GM21447 (cell line): ENCODE measurements around the gene SCGB1C1.
"Not testable (repeated sequence)": the region's sequence is repeated elsewhere in the genome, so short reads cannot be mapped to it uniquely, and the experiment has no call there.

Experiments
- ATAC-seq: cut with Tn5 transposase; IDR thresholded peaks from one replicate; pipeline ENCODE4 v1.9.1; 2021; ENCODE audit not compliant: unreplicated experiment

The SCGB1C1 gene

GRCh38 chr11:216081-216974 is 23.4 kb downstream of the SCGB1C1 start:
- no peak for ATAC-seq

GRCh38 chr11:217704-218103 is 24.8 kb downstream of the SCGB1C1 start:
- ATAC-seq, result no peak

DNA sequence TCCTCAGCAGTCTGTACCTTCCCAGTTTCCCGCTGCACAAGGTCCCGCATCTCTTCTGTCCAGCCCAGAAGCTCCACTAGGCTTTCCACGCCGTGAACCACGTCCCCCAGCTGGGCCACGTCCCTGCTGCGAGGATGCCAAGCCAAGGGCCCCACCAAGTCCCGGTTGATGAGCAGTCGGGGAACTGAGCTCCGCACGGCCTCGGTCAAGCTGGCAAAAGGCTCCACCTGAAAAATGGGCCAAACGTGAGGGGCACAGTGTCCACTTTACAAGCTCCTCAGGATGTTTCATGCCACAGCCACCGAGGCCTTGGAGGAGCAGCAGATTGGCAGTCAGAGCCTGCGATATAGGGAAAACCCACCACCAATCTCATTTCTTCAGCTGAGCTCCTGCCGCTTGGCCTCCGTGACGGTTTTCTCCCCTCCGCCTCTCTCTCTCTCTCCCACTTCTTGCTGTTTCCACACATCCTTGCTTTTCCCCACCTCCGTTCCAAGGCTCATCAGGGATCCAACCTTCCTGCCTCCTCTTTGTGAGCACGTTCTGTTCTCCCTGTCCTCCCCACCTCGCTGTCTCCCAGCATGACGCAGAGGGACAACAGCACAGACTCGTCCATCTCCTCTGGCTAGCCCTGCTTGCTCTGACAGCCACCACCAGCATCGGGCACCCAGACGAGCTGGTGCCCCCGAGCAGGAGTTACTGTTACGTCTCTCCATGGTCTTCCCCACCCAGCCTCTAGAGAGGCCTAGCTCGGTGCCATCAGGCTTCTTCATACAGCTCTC is 26.1 kb downstream of the SCGB1C1 start:
- no peak for ATAC-seq

GRCh38 chr11:220641-221215 is 27.9 kb downstream of the SCGB1C1 start:
- ATAC-seq, result not testable (repeated sequence)

- no peak for ATAC-seq
Measured at GRCh38 chr11:221539-221938, 28.7 kb downstream of the SCGB1C1 start.

DNA sequence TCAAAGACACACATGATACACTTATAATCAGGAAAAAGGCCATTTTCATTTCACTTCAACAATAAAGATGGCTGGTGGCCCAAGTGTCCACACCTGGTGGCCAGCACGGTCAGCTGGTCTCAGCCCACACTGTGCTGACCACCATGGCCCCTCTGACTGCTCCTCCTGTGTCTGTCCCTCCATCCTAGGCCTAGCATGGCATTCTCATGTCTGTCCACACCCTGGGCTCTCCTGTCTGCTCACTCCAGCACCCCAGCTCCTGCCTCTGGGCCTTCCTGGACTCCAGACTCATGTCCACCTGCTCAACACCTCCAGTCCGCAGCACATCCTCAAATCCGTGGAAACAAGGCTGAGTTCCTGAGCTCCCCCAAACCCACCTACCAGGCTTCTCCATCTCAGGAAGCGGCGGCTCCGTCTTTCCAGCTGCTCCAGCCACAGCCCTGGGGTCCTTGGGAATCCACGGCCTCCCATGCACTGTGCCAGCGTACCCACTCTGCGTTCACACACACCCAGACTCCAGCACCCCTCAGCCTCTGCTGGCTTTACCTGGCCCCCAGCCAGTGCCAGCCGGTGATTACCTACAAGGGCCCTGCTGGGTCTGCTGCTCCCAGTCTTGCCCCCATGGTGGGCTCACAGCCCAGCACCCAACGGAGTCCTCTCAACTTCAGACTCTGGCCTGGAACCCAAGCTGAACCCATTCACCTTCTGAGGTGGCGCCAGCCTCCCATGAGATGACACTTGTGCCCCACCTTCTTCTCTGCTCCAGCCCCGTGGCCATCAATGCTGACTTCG is 29.3 kb downstream of the SCGB1C1 start:
- ATAC-seq, result no peak

DNA sequence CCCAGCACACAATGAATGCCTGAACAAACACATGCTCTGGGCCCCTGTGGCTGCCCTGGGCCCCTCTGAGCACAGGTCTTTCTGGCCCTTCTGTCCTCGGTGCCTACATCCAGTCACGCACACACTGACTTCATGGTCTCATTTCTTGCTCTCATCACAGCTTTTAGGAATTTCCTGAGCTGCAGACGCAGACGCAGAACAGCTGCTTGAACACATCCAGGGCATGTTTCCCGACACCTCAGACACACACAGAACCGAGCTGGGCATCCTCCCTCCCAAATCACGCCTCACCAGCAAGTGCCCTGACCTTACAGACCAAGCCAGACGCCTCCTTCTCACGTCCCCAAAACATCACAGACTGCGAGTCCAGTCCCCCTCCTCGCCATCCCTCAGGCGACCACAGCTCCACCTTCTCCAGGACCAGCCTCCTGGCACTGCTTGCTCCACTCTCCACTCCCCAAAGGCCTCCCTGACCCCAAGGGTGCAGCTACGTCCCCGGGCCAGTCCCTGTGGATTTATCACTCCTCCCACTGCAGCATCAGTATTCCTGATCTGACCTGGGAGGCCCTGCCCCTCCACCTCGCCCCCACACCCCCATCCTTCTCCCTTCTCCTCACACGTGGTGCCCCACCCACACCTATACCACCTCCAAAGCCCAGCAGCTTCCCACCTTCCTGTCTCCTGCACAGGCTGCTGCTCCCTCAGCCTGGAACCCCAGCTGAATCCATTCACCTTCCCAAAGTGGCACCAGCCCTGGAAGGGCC is 30.3 kb downstream of the SCGB1C1 start:
- no peak for ATAC-seq

DNA sequence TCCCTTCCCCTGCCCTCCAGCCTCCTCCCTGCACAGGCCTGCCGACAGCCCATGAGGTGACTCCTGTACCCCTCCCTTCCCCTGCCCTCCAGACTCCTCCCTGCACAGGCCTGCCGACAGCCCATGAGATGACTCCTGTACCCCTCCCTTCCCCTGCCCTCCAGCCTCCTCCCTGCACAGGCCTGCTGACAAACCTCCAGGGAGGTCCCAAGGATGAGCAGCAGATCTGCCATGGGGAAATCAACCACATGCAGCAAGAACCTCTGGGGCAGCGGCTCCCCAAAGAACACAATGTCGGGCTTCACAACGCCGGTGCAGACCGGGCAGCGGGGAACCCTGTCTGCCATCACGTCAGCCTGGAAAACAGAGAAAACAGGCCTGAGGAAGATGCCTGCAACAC is 31.0 kb downstream of the SCGB1C1 start:
- ATAC-seq, result no peak

DNA sequence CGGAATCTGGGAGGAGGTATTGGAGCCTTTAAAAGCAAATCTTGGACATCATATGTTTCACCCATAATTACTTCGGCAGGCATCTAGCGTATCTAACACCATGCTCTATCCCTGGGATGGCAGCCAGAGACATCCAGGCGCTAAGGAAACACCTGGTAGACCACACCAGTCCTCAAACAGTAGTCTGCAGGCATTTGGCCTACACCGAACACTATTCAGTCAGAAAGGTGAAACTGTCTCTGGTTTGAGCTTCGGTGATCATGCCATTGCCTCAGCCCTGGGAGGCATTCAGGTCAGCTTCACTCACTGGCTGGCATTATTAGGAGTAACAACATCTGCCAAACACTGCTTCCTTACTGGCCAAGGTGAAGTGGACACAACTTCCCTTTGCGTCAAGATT is 31.5 kb downstream of the SCGB1C1 start:
- no peak for ATAC-seq

DNA sequence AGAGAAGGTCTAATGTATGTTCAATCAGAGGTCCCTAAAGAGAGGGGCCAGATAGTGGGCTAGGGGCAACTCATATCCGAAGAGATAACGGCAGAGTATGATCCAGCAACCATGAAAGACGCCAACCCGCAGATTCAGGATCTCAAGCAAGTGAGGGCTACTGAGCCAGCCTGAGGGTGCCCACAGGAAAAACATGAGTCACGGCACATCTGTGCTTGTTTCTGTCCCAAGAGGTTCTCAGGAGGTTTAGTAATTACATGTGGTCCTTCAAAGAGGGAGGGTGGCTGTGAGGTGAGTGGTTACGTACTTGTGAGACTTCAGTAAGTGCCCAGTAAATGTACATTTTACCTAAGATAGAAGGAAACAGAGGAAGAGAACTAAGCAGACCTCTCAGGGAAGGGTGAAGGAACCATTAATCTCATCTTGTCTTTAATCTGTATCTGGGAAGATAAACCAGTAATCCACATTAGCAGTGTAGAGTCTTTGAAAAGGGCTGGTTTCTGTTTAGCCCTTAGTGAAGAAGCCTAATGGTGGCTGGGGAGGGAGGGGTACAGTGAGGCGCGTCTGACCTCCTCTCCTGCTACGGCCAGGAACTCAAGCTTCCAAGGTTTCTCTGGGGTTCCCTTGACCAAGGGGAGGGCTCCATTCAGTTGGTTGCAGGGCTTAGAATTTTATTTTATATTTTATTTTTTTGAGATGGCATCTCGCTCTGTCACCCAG is 33.0 kb downstream of the SCGB1C1 start:
- no peak for ATAC-seq

DNA sequence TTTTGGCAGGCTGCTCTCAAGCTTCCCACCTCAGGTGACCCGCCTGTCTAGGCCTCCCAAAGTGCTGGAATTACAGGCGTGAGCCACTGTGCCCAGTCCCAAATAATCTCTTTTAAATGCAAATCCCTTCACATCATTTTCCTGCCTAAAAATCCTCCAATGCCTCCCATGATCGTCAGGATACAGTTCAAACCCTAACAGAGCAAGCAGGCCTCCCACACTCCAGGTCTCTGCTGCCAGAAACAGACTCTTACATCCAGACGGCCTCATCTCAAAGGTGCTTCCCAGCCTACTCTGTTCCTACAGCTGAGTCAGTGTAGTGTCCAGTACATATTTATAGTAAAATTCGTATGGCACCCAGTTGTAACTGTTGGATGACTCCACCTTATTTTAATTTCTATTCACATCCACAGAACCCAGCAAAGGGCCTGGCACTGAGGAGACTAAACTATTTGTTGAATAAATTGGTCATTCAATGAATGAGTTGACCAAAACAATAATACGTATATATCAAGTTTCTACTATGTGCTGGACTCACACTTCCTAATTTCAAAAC is 35.0 kb downstream of the SCGB1C1 start:
- ATAC-seq, result no peak

DNA sequence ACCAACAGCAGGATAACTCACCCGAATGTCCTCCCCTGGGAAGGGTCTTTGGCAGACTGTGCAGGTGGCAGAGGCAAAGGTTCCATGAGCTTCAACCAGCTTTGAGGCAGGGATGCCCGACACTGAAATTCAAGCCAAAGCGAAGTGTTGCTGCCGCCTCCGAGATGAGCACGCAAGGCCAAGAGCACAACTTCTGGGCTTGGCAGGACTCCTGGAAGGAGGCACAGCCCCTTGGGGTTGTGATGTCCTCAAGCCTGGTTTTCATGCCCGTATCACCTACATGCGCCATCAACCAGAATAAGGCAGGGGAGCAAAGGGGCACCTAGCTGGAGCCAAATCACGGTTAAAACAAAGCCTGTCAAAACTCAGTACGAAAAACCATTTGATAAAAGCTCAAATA is 37.6 kb downstream of the SCGB1C1 start:
- ATAC-seq, result no peak

DNA sequence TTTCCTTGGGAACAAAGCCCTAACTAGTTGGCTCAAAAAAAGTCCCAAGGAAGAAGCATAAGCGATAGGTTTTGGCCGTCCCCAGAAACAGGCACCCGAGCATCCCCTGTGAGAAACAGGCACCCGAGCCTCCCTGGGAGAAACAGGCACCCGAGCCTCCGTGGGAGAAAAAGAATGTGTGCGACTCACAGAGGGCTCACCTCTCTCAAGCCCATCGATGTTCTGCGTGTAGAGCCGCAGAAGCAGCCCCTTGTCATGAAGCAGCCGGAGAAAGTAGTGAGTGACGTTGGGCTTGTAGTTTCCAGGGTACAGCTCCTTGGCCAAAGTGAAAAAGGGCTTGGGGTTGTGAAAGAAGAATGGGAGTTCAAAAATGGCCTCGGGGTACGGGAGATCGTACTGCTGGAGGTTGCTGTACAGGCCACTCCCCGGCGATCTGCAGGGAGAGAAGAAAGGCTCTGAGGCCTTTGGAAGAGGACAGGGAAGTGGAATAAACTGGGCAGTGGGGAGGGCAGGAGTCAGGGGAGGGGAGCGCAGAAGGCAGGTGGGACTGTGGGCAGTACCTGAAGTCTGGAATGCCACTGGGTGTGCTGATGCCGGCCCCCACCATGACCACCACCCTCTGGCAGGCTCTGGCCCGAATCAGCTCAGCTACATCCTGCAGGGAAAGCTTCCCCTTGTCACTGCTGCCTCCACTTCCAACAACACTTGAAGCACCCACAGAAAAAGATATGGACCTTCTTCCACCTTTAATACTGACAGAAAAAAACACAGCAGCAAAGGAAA is 40.1 kb downstream of the SCGB1C1 start:
- no peak for ATAC-seq

DNA sequence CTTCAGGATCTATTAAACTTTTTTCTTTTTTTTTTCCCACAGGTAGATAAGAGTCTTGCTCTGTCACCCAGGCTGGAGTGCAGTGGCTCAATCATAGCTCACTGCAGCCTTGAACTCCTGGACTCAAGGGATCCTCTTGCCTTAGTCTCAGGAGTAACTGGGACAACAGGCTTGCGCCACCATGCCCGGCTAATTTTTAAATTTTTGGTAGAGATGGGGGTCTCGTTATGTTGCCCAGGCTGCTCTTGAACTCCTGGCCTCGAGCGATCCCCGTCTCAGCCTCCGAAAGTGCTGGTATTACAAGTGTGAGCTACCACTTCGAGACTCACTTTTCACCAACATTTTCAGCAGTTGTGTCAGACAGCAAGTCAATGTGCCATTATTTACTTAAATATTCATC is 42.3 kb downstream of the SCGB1C1 start:
- no peak for ATAC-seq

DNA sequence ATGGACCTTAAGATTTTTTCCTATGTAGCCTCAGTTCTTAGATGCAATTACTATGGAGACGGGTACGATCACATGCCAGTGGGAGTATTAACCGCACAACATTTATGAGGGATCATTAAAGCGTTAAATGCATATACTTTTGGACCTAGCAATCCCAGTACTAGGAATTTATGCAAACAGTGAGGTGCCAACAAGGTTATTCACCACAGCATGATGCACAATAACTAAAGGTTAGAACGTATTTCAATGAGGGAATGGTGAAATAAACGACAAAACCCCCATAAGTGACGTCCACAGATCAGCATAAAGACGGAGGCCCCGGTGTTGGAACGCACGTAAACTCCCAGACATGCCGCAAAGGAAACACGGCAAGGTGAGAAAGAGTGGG is 42.7 kb downstream of the SCGB1C1 start:
- peak; percentile 8 for ATAC-seq

DNA sequence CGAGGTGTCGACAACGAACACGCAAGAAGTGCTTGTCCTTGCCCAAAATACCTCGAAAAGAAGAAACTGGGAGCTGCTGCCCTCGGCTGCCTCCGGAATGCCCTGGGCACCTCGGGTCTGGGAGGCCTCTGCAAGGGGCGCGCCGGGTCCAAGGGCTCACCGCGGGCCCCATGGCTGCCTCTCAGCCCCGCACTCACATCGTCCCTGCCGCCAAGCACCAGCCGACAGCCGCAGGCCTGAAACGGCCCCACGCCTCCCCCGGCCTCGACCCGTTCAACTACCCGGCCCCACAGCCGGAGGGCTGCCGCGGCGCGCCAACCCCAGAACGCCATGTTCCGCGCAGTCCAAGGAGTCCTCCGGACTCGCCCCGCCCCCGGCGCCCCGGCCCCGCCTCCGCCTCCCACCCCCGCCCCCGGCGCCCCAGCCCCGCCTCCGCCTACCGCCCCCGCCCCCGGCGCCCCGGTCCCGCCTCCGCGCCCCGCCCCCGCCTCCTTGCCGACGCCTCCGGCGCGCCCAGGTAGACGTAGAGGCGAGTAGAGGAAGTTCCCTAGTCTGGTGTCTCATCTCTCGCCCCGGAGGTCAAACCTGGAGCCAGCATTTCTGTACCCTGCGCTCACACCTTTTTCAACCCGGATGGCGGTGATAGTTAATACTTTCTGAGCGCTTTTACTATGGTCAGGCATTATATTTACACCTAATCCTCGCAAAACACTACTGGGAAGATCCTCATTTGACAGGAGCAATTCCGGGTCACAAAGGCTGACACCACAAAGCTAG is 43.3 kb downstream of the SCGB1C1 start, which contains the start of gene SIRT3:
Gene SIRT3 (minus strand): TSS at position 346 of the 777 bp plus-strand sequence. CDS start 14 bp downstream, at position 332.
- peak; percentile 82 for ATAC-seq
